OCI-LY1 (cell line): ENCODE measurements around the gene MGST1.

Experiments
- CTCF ChIP-seq: fragments of 200-600 bp; sonication (generic), shearing (Covaris generic); IDR thresholded peaks from 2 replicates; pipeline ENCODE4 v1.5.1; 2017; ENCODE audit warnings: mild to moderate bottlenecking, antibody characterized with exemption, low read length, moderate library complexity, mixed read lengths
- EZH2 ChIP-seq: fragments of 200-600 bp; sonication (generic), shearing (Covaris generic); IDR thresholded peaks from 2 replicates; pipeline ENCODE4 v1.8.0; 2017; ENCODE audit warnings: borderline replicate concordance, mixed run types, mild to moderate bottlenecking, antibody characterized with exemption, low read length, moderate library complexity, mixed read lengths

GRCh38 chr12:16325426-16325825 lies 22.0 kb upstream of the MGST1 start:
- TF ChIP-seq CTCF, result no peak
- no peak for TF ChIP-seq EZH2
